Dermis microvascular lymphatic vessel endothelial cell (primary cell): ENCODE results near the gene TSNAXIP1. TPM values are rescaled to one million over a fixed set of nuclear protein-coding genes. Genes with fewer than 3 reads are reported as not detected.
"Not testable (repeated sequence)": the region's sequence is repeated elsewhere in the genome, so short reads cannot be mapped to it uniquely, and the experiment has no call there.

Source experiments
- DNase-seq, 2 donors: peaks; one replicate each; pipeline versions ENCODE4 v3.0.0 to v3.0.0-alpha.2; 2010; ENCODE audit warnings: low read depth in 2 of 2
- total RNA-seq: library from RNA; depleted of rRNA; stranded (reverse); fragments of >200 nt; gene quantifications from 2 replicates; pipeline ENCODE4 v1.2.1, GENCODE V29; 2014

TSNAXIP1 gene
- total RNA-seq, 1 donor from 2014 or later = 0.26 TPM

DNA sequence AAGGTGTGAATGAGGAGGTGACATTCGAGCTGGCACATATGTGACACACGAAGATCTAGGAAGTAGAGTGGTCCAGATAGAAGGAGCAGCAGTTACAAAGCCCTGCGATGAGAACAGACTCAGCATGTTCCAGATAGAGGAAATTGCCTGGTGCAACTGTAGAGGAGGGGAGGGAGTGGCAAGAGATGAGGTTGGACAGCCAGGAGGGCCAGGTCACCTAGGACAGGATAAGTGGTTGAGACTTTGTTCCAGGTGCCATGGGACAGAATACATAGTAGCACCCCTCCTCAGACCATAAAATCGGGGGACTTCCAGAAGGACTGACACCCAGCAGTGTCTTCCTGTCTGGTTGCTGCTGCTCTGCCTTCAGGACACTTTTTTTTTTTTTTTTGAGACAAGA lies 51.8 kb downstream of the TSNAXIP1 start:
- no peak for DNase-seq

DNA sequence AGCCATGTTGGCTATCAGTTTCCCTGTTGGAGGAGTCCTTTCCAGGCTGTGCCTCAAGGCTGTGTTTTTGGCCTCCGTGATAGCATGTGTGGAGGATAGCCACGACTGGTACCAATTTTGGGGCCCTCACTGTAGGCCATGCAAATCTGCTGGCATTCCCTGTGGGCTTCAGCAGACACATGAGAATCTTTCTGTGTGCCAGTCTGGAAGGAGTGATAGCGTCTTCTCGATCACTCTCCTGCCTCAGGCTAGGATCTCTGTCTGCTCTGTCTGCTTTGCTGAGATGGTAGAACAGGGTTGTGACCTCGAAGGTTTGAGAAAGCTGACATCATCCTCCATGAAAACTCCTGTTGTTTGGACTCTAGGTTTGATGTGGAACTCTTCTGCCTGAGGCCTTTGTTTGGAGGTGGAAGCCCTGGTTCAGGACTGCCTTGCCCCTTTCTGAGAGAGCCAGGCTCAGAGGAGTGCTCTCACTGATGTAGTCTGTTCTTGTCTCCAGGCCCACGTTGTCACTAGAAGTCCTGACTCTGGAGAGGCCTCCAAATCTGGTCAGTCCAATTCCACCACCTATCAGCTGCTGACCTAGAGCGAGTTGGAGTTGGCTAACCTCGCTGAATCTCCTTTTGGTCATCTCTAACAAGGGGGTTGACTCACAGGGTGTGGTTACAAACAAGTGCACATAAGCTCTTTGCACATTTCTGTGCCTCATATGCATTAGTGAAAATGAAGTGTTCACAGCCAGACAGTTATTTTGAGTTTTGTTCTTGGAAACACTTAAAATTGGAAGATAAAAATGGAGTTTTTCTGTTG lies 54.1 kb downstream of the TSNAXIP1 start:
- no peak for DNase-seq

DNA sequence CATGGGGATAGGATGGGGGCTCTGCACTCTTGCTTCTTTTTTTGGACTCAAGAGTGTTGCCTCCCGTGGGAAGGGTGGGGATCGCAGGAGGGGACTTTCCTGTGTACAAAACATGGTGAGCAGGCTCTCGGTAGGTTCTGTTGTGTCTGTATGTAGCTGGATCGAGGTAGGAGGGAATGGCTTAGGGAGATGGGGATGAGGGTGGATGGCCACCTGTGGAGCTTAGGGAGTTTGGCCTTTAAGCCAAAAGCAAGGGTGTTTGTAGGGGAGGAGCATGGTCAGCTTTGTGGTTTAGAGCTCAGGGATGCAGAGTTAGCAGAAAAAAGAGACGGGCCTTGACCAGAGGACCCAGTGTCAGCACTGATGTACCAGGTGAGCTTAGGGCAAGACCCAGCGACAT lies 55.2 kb downstream of the TSNAXIP1 start:
- DNase-seq = no peak

DNA sequence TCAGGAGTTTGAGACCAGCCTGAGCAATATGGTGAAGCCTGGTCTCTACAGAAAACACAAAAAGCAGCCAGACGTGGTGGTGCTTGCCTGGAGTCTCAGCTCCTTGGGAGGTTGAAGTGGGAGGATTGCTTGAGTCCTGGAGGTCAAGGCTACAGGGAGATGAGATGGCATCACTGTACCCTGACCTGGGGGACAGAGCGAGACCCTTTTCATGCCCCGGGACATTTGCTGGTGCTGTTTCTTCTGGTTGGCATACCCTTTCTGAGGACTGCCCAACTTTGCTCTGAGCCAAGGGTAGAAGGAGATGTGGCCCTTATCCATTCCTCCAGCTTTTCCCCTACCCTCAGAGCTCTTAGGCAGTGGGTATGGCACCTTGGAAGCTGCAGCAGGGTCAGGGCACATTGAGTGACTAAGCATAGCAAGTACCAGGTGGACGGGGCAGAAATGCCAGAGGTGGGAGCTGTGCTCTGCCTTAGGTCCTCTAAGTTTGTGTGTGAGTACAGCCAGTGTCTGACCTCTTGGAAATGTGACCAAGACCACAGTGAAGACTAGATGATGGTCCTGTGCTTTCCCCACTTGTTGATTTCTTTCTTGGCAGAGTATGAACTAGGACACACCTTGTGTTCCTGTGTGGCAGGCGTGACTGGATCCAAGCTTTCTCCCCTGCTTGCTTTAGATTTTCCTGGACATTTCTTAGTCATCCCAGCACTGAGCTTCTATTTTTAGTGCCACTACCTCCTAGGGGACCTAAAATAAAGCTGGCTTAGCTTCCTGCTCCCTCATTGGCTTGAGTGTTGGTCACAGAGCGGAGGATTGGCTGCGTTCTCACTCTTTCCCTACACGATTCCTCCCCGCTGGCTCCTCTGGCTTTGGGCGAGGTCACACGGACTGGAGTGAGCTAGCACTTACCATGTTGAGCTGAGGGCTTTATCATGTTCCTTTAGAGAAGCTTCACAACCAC lies 56.2 kb downstream of the TSNAXIP1 start:
- DNase-seq = peak in 1 of 2 donors; percentile 49

DNA sequence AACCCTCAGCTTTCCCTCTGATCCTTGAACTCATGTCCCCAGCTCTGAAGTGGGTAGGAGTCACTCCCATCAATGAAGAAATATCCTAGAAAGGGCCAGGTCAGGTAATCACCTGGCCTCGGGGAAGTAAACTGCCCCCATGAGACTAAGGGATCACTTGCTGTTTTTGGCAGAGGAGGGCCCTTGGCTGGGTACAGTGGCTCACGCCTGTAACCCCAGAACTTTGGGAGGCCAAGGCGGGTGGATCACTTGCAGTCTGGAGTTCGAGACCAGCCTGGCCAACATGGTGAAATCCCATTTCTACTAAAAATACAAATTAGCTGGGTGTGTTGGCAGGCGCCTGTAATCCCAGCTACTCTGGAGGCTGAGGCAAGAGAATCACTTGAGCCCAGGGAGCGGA lies 57.4 kb downstream of the TSNAXIP1 start:
- DNase-seq = not testable (repeated sequence)

DNA sequence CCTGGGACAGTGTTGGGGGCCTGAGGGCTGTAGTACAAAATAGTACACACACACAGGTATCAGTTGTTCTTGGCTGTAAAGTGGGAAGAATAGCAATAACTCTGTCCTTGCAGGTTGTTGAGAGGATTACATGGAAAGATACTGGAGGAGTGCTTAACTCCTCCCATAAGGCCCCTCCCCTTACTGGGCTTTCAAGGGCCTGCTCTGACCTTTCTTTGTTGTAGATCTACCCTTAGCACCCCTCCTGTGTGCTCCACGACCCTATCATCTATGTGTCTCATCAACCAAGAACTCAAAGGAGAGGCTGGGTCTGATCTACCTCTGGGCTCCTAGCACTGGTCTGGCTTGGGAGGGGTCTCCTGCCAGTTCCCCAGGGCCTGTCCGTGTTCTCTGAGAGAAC lies 57.9 kb downstream of the TSNAXIP1 start:
- DNase-seq = no peak

DNA sequence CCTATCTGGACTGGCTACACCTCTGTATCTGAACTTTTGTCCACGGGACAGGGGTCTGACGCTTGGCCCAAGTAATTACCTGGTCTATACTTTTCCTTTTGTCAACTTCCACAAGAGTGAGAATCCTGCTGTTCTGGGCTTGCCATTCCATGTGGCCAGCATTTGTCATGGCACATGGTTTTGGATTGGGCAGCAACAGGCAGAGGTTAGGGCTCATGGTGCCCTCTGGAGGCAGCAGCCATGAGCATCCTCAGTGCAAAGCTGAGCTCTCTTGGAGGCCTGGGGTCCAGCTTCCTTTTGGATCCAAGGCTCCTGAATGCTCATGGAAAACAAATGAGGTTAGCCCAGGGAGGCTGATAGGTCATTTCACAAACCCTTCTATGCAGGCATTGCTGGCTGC lies 58.6 kb downstream of the TSNAXIP1 start:
- DNase-seq = peak in 1 of 2 donors; percentile 63

DNA sequence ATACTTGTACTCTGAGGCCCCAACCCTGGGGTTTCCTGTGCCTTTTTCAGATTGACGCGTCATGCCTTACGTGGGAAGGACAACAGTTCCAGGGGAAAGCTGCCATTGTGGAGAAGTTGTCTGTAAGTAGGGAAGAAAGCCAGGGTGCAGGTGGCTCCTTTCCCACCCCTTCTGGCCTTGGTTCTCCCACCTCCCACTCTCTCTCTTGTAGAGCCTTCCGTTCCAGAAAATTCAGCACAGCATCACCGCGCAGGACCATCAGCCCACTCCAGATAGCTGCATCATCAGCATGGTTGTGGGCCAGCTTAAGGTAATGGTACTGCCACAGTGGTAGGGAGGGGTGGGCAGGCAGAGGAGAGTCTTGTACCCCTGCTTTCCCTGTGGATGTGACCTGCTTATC lies 61.6 kb downstream of the TSNAXIP1 start:
- DNase-seq = no peak

DNA sequence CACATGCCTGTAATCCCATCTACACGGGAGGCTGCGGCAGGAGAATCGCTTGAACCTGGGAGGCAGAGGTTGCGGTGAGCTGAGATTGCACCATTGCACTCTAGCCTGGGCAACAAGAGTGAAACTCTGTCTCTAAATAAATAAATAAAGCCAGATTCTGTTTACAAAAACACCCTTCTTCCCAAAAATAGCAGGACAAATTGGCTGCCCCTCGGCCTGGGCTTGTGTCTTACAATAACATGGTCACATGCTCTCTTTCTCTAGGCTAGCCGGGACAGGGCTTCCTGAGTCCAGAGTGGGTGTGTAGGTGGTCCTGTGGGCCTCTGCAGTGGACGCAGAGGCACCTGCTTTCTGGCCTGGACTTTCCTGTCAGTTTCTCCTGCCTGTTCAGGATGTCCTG lies 63.0 kb downstream of the TSNAXIP1 start:
- DNase-seq = no peak

DNA sequence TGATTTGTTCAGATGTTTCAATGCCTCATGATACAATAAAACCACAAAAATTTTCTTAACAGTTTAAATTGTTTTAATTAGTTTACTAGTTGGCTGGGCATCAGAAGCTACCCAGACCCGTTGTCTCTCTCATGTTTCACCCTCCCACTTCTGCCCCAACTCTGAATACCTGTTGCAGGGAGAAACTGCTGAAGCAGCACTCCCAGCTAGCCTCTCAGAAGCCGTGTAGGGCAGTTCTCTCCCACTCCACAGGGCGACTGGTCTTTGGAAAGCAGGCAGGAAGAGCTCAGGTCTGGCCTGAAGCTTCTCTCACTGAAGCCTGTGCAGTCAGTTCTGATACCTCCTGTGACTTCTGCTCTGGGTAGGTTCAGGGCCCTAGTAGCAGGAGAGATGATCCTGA lies 64.6 kb downstream of the TSNAXIP1 start:
- no peak for DNase-seq

DNA sequence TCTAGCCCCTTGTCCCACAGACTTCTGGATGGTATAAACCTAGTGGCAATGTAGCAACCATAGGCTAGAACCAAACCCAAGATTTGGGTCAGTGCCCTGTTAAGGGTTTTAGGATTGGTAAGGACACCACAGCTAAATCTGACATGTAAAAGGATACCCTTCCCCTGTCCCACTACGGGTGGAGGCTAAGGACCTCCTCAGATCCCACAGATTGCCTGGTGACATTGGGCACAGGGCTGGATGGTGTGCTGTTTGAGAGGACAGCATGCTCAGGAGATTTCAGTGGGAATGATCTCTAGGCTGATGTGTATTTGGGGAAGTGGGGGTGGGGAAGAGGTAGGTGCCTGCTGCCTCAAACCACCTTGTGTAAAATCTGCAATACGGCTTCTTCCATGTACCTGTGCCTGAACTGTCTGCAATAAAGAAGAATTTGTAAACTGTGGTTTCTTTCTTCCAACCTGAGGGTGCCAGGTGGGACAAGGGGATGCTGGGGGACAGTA lies 65.5 kb downstream of the TSNAXIP1 start:
- no peak for DNase-seq

DNA sequence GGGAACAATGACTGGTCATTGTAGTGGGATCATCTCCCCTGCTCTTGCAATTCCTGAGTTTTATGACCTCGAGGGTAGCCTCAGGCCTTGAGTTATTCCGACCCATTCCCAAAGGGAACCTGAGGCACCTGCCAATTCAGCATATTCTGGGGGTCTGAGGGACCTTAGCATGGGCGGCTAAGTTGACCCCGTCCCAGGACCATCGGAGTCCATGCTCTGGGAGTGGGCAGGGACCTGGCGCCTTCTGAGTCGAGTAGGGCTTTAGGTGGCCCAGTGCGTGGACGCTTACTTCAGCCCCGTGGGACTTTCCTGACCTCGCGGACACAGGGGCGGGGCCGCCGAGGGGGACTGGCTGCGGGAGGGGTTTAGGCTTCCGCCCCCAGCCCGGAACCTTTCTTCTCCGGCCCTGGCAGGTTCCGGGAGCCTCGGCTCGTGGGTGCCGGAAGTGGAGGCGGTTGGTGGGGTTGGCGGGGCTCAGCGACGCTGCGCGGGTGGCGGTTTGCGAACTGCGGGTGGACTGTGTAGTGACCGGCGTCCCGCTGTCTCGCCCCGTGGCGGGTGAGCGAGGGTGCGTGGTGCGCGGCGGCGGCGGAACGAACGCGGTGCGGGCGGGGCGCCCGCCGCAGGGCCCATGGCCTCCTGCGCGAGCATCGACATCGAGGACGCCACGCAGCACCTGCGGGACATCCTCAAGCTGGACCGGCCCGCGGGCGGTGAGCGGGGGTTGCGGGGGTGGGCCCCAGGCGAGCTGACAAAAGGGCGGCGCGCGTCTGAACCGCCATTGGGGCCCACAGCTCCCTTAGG lies 66.1 kb downstream of the TSNAXIP1 start, which contains the start of gene EDC4:
EDC4 (plus strand) TSS at position 422 of the 804 bp plus-strand sequence; CDS start at position 632, 210 bp downstream.
- peak; percentile 74 to 88 for DNase-seq

DNA sequence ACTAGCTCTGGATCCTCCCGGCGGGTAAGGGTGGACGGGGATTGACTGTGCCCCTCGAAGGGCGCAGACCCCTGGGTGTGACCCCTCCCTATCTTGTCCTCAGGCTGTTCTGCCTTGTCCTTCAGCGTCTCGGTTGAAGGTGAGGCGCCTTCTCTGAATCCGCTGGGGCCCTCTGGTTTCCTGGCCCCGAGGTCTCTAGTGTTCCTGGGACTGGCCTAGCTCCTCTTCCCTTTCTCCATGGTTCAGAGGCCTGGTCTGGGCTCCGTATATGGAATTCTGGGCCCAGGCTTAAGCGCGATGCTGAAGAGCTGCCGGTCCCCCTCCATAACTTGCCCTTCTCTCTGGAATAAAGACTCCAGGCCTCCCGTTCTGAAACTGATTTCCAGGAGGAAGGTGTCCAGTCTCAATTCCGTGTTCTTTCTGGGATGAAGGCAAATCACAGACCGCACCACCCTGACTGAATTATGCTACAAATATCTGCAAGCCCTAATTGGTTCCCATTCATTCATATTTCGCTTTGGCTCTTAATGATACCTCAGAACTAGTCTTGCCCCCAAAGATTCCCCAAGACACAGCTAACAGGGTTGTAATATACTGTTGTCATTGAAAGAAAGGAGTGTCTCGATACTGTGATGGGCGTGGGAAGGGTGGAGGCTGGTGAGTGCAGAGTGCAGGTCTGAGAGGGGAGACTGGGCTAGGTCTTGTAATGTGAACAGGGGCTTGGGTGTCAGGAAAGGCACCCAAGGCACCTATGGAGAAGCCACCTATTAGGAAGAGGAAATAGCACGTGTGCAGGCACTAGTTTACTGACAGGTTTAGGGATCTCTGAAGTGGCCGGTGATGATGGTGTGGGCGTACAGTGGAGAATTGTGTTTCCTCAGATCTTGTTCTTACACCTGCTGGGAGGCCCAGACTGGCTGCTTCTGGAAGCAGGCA lies 67.0 kb downstream of the TSNAXIP1 start:
- DNase-seq = no peak

DNA sequence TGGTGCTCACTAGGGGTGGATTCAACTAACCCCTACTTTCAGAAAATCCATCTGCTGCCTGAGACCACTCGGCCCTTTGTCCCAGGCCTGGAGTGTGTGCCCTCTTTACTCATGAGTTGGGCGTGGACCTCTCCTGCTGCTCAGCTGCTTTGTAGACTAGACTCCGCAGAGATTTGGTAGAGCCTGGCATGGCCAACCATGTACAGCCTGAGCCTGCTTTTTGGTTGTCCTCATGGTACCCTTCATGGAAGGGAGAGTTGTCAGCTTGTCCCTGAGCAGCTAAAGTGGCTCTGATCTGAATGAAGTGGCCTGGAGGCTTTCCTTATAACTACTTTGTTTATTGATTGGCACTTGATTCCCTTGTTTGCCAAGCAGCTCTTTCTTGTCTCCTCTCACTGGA lies 67.7 kb downstream of the TSNAXIP1 start:
- DNase-seq = no peak

DNA sequence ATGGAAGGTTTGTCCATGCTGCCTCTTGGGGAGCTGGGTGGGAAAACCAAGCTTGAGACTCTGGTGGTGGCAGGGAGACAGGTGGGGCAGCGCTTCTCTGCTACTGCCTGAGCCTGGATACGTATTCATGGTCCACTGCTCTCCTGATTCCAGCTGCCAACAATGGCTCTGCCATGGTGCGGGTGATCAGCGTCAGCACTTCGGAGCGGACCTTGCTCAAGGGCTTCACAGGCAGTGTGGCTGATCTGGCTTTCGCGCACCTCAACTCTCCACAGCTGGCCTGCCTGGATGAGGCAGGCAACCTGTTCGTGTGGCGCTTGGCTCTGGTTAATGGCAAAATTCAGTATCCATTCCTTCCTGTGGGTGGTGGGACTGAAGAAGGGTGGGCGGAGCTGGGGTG lies 70.4 kb downstream of the TSNAXIP1 start:
- DNase-seq = no peak

Other genes starting within 250 kb of the TSNAXIP1 start
- 22.6 and 26.8 TPM in 2 replicates for gene CTCF, start 244.4 kb upstream of the TSNAXIP1 start, total RNA-seq
- 0.26 and 0.63 TPM in 2 replicates for gene CARMIL2, start 161.7 kb upstream of the TSNAXIP1 start, total RNA-seq
- 10.5 and 11.4 TPM in 2 replicates for gene ACD, start 146.6 kb upstream of the TSNAXIP1 start, total RNA-seq
- 2.0 and 2.3 TPM in 2 replicates for gene PARD6A, start 145.9 kb upstream of the TSNAXIP1 start, total RNA-seq
- 11.4 and 12.9 TPM in 2 replicates for gene ENKD1, start 140.1 kb upstream of the TSNAXIP1 start, total RNA-seq
- 3.2 and 3.3 TPM in 2 replicates for gene C16orf86, start 140.1 kb upstream of the TSNAXIP1 start, total RNA-seq
- 49.2 and 78.0 TPM in 2 replicates for gene GFOD2, start 87.6 kb upstream of the TSNAXIP1 start, total RNA-seq
- gene RANBP10, start 329 bp upstream of the TSNAXIP1 start, total RNA-seq = 5.0 and 11.4 TPM in 2 replicates
- 30.2 and 40.0 TPM in 2 replicates for gene THAP11, start 35.4 kb downstream of the TSNAXIP1 start, total RNA-seq
- 214 and 283 TPM in 2 replicates for gene NUTF2, start 40.0 kb downstream of the TSNAXIP1 start, total RNA-seq
- 14.5 and 20.0 TPM in 2 replicates for gene CENPT, start 40.8 kb downstream of the TSNAXIP1 start, total RNA-seq
- gene EDC4, start 66.2 kb downstream of the TSNAXIP1 start, total RNA-seq = 52.2 and 64.1 TPM in 2 replicates
- 0.13 TPM in 2 replicates for gene NRN1L, start 78.0 kb downstream of the TSNAXIP1 start, total RNA-seq
- gene PSKH1, start 86.4 kb downstream of the TSNAXIP1 start, total RNA-seq = 8.7 and 17.6 TPM in 2 replicates
- 0.25 and 0.26 TPM in 2 replicates for gene CTRL, start 125.0 kb downstream of the TSNAXIP1 start, total RNA-seq
- gene PSMB10, start 130.0 kb downstream of the TSNAXIP1 start, total RNA-seq = 76.5 and 89.4 TPM in 2 replicates
- gene LCAT, start 137.2 kb downstream of the TSNAXIP1 start, total RNA-seq = 1.8 and 5.7 TPM in 2 replicates
- gene SLC12A4, start 161.7 kb downstream of the TSNAXIP1 start, total RNA-seq = 46.7 and 97.0 TPM in 2 replicates
- 0.13 TPM in 1 of 2 replicates, not detected in the other for gene DPEP3, start 173.6 kb downstream of the TSNAXIP1 start, total RNA-seq
- gene DPEP2, start 192.6 kb downstream of the TSNAXIP1 start, total RNA-seq = 4.1 and 25.5 TPM in 2 replicates
- not detected in 2 replicates for gene DPEP2NB, start 209.0 kb downstream of the TSNAXIP1 start, total RNA-seq
- 14.5 and 27.6 TPM in 2 replicates for gene DDX28, start 216.3 kb downstream of the TSNAXIP1 start, total RNA-seq
- 19.4 and 22.5 TPM in 2 replicates for gene DUS2, start 216.4 kb downstream of the TSNAXIP1 start, total RNA-seq